ENCODE results near the gene KIR2DL4.
"Not testable (repeated sequence)": the region's sequence is repeated elsewhere in the genome, so short reads cannot be mapped to it uniquely, and the experiment has no call there.

The KIR2DL4 gene

DNA sequence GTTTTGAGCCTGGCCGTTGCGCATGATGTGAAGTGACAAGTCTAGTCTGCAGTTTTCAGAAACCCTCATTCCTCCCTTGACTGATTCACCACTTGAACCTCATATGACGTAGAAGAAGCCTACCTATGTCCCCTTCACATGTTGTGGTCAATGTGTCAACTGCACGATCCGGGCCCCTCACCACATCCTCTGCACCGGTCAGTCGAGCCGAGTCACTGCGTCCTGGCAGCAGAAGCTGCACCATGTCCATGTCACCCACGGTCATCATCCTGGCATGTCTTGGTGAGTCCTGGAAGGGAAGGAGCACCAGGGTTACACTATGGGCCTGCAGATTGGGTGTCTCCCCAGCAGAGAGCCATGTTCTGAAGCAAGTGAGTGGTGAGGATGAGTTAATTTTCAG, at the start of gene KIR2DL4:
Gene KIR2DL4, plus strand, starts transcription at position 201 of the 400 bp plus-strand sequence. Its CDS starts 42 bp downstream, at position 243.
- Histone ChIP-seq H3K27ac (no peak within 1 kb of the TSS), H3K4me3 (no peak within 1 kb of the TSS), H3K9ac (ENCODE audit: insufficient read length) (no peak within 1 kb of the TSS), H3K36me3 (ENCODE audit: insufficient read depth, low read length) (no peaks in the 10 kb centered on the region), H3K9me3 (ENCODE audit: low read depth, low read length) (0 out of 2 replicates have a peak, but pooled peaks cover 2% of the 10 kb centered on the region)
- TF ChIP-seq POLR2AphosphoS5 (IDR thresholded peaks at IDR 0.05; ENCODE audit: borderline replicate concordance, low read depth, low read length) (no peak), EZH2 (IDR thresholded peaks at IDR 0.05) (no peak), FOXP2 (optimal IDR thresholded peaks at IDR 0.05; ENCODE audit: control extremely low read depth, extremely low read length, insufficient read depth) (no peak)
- DNase-seq (ENCODE audit: low read depth, low spot score): no peak

- not testable (repeated sequence) for DNase-seq (ENCODE audit: low read depth, low spot score); H3K4me3 ChIP-seq; H3K27ac ChIP-seq; H3K9ac ChIP-seq (ENCODE audit: insufficient read length); H3K36me3 ChIP-seq (ENCODE audit: insufficient read depth, low read length); H3K9me3 ChIP-seq (ENCODE audit: low read depth, low read length)
These were observed 47.0 kb upstream of the KIR2DL4 start for GRCh38 chr19:54756204-54757110.

DNA sequence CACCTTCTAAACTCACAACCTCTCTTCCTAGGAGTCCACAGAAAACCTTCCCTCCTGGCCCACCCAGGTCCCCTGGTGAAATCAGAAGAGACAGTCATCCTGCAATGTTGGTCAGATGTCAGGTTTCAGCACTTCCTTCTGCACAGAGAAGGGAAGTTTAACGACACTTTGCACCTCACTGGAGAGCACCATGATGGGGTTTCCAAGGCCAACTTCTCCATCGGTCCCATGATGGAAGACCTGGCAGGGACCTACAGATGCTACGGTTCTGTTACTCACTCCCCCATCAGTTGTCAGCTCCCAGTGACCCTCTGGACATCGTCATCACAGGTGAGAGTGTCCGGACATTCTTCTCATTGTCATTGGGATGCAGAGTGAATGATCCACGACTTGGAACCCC, 44.8 kb upstream of the KIR2DL4 start:
- H3K4me3 ChIP-seq; H3K9ac ChIP-seq (ENCODE audit: insufficient read length); H3K27ac ChIP-seq; H3K9me3 ChIP-seq (ENCODE audit: low read depth, low read length); H3K36me3 ChIP-seq (ENCODE audit: insufficient read depth, low read length); DNase-seq (ENCODE audit: low read depth, low spot score): not testable (repeated sequence)

GRCh38 chr19:54764219-54764618, 39.2 kb upstream of the KIR2DL4 start:
- not testable (repeated sequence) for H3K9ac ChIP-seq (ENCODE audit: insufficient read length); H3K9me3 ChIP-seq (ENCODE audit: low read depth, low read length); H3K4me3 ChIP-seq; H3K36me3 ChIP-seq (ENCODE audit: insufficient read depth, low read length); H3K27ac ChIP-seq; DNase-seq (ENCODE audit: low read depth, low spot score)

DNA sequence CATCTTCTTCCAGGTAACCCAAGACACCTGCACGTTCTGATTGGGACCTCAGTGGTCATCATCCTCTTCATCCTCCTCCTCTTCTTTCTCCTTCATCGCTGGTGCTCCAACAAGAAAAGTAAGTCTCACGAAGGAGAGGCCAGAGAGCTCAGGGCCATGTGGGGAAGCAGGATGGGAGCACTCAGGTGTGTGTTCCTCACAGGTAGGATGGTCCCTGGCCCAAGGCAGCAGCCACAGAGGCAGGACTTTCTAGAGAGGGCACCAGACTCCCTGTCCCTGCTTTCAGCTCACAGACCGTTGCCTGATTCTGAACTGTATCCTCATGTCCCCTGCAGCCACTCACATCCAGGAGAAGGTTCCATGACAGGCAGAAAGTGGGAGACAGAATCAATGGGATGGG, 36.9 kb upstream of the KIR2DL4 start:
- H3K27ac ChIP-seq; H3K9me3 ChIP-seq (ENCODE audit: low read depth, low read length); H3K9ac ChIP-seq (ENCODE audit: insufficient read length); H3K4me3 ChIP-seq; H3K36me3 ChIP-seq (ENCODE audit: insufficient read depth, low read length); DNase-seq (ENCODE audit: low read depth, low spot score): not testable (repeated sequence)

DNA sequence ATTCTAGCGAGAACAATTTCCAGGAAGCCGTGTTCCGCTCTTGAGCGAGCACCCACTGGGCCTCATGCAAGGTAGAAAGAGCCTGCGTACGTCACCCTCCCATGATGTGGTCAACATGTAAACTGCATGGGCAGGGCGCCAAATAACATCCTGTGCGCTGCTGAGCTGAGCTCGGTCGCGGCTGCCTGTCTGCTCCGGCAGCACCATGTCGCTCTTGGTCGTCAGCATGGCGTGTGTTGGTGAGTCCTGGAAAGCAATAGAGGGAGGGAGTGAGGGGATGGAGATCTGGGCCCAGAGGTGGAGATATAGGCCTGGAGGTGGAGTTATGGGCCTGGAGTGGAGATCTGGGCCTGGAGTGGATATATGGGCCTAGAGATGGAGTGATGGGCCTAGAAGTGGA, 33.8 kb upstream of the KIR2DL4 start, which contains the start of gene KIR2DL1:
Gene KIR2DL1, plus strand, starts transcription at position 148 of the 400 bp plus-strand sequence. Its CDS starts 58 bp downstream, at position 206.
- H3K9ac ChIP-seq (ENCODE audit: insufficient read length); H3K9me3 ChIP-seq (ENCODE audit: low read depth, low read length); H3K4me3 ChIP-seq; H3K36me3 ChIP-seq (ENCODE audit: insufficient read depth, low read length); DNase-seq (ENCODE audit: low read depth, low spot score); H3K27ac ChIP-seq: not testable (repeated sequence)

- H3K4me3 ChIP-seq; H3K27ac ChIP-seq; DNase-seq (ENCODE audit: low read depth, low spot score); H3K9me3 ChIP-seq (ENCODE audit: low read depth, low read length); H3K9ac ChIP-seq (ENCODE audit: insufficient read length); H3K36me3 ChIP-seq (ENCODE audit: insufficient read depth, low read length): not testable (repeated sequence)
These were observed 32.9 kb upstream of the KIR2DL4 start for GRCh38 chr19:54770511-54770910.

DNA sequence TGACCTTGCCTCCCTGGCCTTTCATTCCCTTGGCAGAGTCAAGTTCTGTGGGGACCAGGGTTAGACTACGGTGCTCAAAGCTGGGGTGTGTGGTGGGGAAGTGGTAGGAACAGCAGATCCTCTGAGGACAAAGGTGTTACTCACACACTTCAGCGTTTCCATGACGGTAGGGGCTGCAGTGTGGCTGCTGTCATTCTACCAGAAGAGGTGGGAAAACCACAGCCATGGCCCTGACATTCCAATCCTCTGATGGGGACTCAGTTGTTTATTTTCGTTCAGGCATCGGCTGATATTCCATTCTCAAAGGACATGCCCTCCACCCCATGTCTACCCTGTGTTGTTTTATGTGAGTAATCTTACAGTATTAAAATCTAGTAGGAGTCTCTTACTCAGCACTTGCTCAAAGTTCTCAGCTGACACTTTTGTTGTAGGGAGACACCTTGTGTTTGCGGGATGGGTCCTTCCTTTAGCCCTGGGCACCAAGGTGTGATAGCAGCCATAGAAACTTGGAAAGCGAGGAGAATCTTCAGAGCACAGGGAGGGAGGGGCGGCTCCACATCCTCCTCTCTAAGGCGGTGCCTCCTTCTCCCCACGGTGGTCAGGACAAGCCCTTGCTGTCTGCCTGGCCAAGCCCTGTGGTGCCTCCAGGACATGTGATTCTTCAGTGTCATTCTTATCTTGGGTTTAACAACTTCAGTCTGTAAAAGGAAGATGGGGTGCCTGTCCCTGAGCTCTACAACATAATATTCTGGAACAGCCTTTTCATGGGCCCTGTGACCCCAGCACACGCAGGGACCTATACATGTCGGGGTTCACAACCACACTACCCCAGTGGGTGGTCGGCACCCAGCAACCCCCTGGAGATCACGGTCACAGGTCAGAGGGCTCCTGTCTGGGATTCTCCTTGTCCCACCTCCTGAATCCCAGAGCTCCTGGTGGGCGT, 32.1 kb upstream of the KIR2DL4 start:
- H3K4me3 ChIP-seq; DNase-seq (ENCODE audit: low read depth, low spot score); H3K9ac ChIP-seq (ENCODE audit: insufficient read length); H3K36me3 ChIP-seq (ENCODE audit: insufficient read depth, low read length); H3K27ac ChIP-seq; H3K9me3 ChIP-seq (ENCODE audit: low read depth, low read length): not testable (repeated sequence)

- not testable (repeated sequence) for H3K36me3 ChIP-seq (ENCODE audit: insufficient read depth, low read length); H3K9ac ChIP-seq (ENCODE audit: insufficient read length); DNase-seq (ENCODE audit: low read depth, low spot score); H3K27ac ChIP-seq; H3K4me3 ChIP-seq; H3K9me3 ChIP-seq (ENCODE audit: low read depth, low read length)
These were observed 30.7 kb upstream of the KIR2DL4 start for GRCh38 chr19:54772666-54773065.

GRCh38 chr19:54775095-54775815, 28.2 kb upstream of the KIR2DL4 start:
- not testable (repeated sequence) for H3K9ac ChIP-seq (ENCODE audit: insufficient read length); H3K9me3 ChIP-seq (ENCODE audit: low read depth, low read length); H3K4me3 ChIP-seq; H3K27ac ChIP-seq; DNase-seq (ENCODE audit: low read depth, low spot score); H3K36me3 ChIP-seq (ENCODE audit: insufficient read depth, low read length)

DNA sequence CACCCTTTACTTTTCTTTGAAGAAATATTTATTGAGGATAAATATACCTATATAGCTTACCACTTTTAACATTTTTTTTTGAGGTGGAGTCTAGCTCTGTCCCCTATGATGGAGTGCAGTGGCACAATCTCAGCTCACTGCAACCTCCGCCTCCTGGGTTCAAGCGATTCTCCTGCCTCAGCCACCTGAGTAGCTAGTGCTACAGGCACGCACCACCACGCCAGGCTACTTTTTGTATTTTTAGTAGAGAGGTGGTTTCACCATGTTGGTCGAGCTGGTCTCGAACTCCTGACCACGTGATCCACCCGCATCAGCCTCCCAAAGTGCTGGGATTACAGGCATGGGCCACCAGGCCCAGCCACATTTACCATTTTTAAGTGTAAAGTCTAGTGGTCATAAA, 27.6 kb upstream of the KIR2DL4 start:
- H3K36me3 ChIP-seq (ENCODE audit: insufficient read depth, low read length); H3K4me3 ChIP-seq; DNase-seq (ENCODE audit: low read depth, low spot score); H3K9ac ChIP-seq (ENCODE audit: insufficient read length); H3K9me3 ChIP-seq (ENCODE audit: low read depth, low read length); H3K27ac ChIP-seq: not testable (repeated sequence)

- DNase-seq (ENCODE audit: low read depth, low spot score); H3K4me3 ChIP-seq; H3K9ac ChIP-seq (ENCODE audit: insufficient read length); H3K9me3 ChIP-seq (ENCODE audit: low read depth, low read length); H3K36me3 ChIP-seq (ENCODE audit: insufficient read depth, low read length); H3K27ac ChIP-seq: not testable (repeated sequence)
These were observed 25.6 kb upstream of the KIR2DL4 start for GRCh38 chr19:54777851-54778250.

DNA sequence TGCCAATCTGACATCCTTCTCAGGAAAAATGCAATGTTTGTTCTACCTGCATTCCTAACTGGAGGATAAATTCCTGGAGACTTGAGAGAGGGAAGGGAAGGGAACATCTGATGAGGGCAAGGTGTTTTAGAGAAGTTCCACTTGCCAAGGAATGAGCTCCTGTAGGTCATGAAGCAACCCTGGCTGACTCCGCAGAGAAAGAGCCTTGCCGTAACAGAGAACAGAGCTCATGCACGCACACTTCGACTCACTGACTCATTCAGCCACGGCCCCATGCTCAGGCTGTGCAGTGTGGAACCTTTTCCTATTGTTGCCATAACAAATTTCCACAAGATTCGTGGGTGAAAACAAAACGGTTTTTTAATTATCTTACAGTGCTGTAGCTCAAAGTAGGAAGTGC, 24.5 kb upstream of the KIR2DL4 start:
- H3K4me3 ChIP-seq; DNase-seq (ENCODE audit: low read depth, low spot score); H3K9ac ChIP-seq (ENCODE audit: insufficient read length); H3K36me3 ChIP-seq (ENCODE audit: insufficient read depth, low read length); H3K9me3 ChIP-seq (ENCODE audit: low read depth, low read length); H3K27ac ChIP-seq: not testable (repeated sequence)

Data from SK-N-MC (cell line).